Activated CD4-positive, alpha-beta memory T cell treated with anti-CD3 and anti-CD28 coated beads for 36 hours (primary cell): ENCODE data around the gene AOC3. TPM values are rescaled to one million over a fixed set of nuclear protein-coding genes. Genes with fewer than 3 reads are reported as not detected.
"Not testable (repeated sequence)": the region's sequence is repeated elsewhere in the genome, so short reads cannot be mapped to it uniquely, and the experiment has no call there.

Source experiments
- CTCF ChIA-PET: fragments of 350-600 bp; sonication (Branson Sonifier 250); formaldehyde crosslinking; loops from one replicate; lab custom pipeline; 2021; ENCODE audit warnings: antibody characterized with exemption, inconsistent platforms; lab: Charles Lee
- POLR2A ChIA-PET: fragments of 350-600 bp; sonication (Branson Sonifier 250); formaldehyde crosslinking; loops from one replicate; lab custom pipeline; 2021; ENCODE audit warnings: antibody characterized with exemption; lab: Charles Lee
- DNase-seq: peaks from one replicate; pipeline ENCODE4 v3.0.0-alpha.2; 2020
- H3K27ac Mint-ChIP-seq: one replicate; pipeline ENCODE4 v1.8.0; 2021; ENCODE audit warnings: mixed read lengths
- H3K27me3 Mint-ChIP-seq: one replicate; pipeline ENCODE4 v1.8.0; 2021; ENCODE audit warnings: mixed read lengths
- H3K36me3 Mint-ChIP-seq: one replicate; pipeline ENCODE4 v1.8.0; 2021; ENCODE audit warnings: mixed read lengths
- H3K4me1 Mint-ChIP-seq: one replicate; pipeline ENCODE4 v1.8.0; 2021; ENCODE audit warnings: low read depth, mixed read lengths
- H3K4me3 Mint-ChIP-seq: one replicate; pipeline ENCODE4 v1.8.0; 2021; ENCODE audit warnings: mild to moderate bottlenecking, mixed read lengths
- H3K9me3 Mint-ChIP-seq: one replicate; pipeline ENCODE4 v1.8.0; 2021; ENCODE audit warnings: mixed read lengths
- intact Hi-C: fragments of 100-400 bp; cut with micrococcal nuclease; formaldehyde crosslinking; loops from one replicate; pipeline ENCODE4 v1.15.1; 2023
- total RNA-seq, 2 experiments: library from RNA; stranded (reverse); gene quantifications; one replicate each; pipeline ENCODE4 v1.2.3, GENCODE V29; 2021

Gene AOC3
- total RNA-seq, 2 experiments from 2014 or later, result 1.6 to 2.0 TPM

GRCh38 chr17:42872251-42872965 lies 21.4 kb downstream of the AOC3 start:
- H3K27me3 Mint-ChIP-seq, result peaks cover 5% of the 10 kb centered on the region
- DNase-seq, result no peak
- H3K4me1 Mint-ChIP-seq, result no peaks in the 10 kb centered on the region
- peaks cover 2% of the 10 kb centered on the region for H3K9me3 Mint-ChIP-seq
- POLR2A ChIA-PET, result no interaction called here
- H3K4me3 Mint-ChIP-seq, result no peak overlapping the region
- no peak overlapping the region for H3K27ac Mint-ChIP-seq
- CTCF ChIA-PET, result no interaction called here
- intact Hi-C loops, result no loop called here
- H3K36me3 Mint-ChIP-seq, result no peaks in the 10 kb centered on the region

- no peak overlapping the region for H3K4me3 Mint-ChIP-seq
- H3K9me3 Mint-ChIP-seq, result peaks cover 2% of the 10 kb centered on the region
- ChIA-PET CTCF (no interaction called here), POLR2A (no interaction called here)
- no peaks in the 10 kb centered on the region for H3K4me1 Mint-ChIP-seq
- no peak overlapping the region for H3K27ac Mint-ChIP-seq
- peaks cover 5% of the 10 kb centered on the region for H3K27me3 Mint-ChIP-seq
- intact Hi-C loops, result no loop called here
- no peak for DNase-seq
- no peaks in the 10 kb centered on the region for H3K36me3 Mint-ChIP-seq
These were observed 22.3 kb downstream of the AOC3 start for GRCh38 chr17:42873315-42873714.

GRCh38 chr17:42873932-42874695 lies 23.1 kb downstream of the AOC3 start:
- not testable (repeated sequence) for H3K27ac Mint-ChIP-seq

GRCh38 chr17:42877037-42877436 lies 26.0 kb downstream of the AOC3 start:
- H3K9me3 Mint-ChIP-seq, result no peaks in the 10 kb centered on the region
- POLR2A ChIA-PET, result no interaction called here

More at GRCh38 chr17:42873932-42874695, 23.1 kb downstream of the AOC3 start:
- H3K4me3 Mint-ChIP-seq, H3K9me3 Mint-ChIP-seq, H3K27me3 Mint-ChIP-seq, POLR2A ChIA-PET, DNase-seq, H3K4me1 Mint-ChIP-seq, intact Hi-C loops, H3K36me3 Mint-ChIP-seq: not testable (repeated sequence)
- CTCF ChIA-PET, result interaction anchor here (1.0 kb wide), 1 partner anchor 50 kb away, joined by 3 read pairs; the partner anchor contains the start of gene BECN1

GRCh38 chr17:42878123-42878880 lies 27.3 kb downstream of the AOC3 start:
- CTCF ChIA-PET, result no interaction called here

More at GRCh38 chr17:42877037-42877436, 26.0 kb downstream of the AOC3 start:
- CTCF ChIA-PET, result no interaction called here
- H3K27ac Mint-ChIP-seq, result no peak overlapping the region
- DNase-seq, result no peak
- no peaks in the 10 kb centered on the region for H3K4me1 Mint-ChIP-seq
- H3K4me3 Mint-ChIP-seq, result no peak overlapping the region
- no peaks in the 10 kb centered on the region for H3K36me3 Mint-ChIP-seq
- H3K27me3 Mint-ChIP-seq, result peaks cover 8% of the 10 kb centered on the region
- intact Hi-C loops, result no loop called here

GRCh38 chr17:42878924-42879595 lies 28.1 kb downstream of the AOC3 start:
- H3K4me3 Mint-ChIP-seq, result no peak overlapping the region
- H3K9me3 Mint-ChIP-seq, result no peaks in the 10 kb centered on the region
- no peak for DNase-seq
- no peaks in the 10 kb centered on the region for H3K4me1 Mint-ChIP-seq
- intact Hi-C loops, result no loop called here
- no peak overlapping the region for H3K27ac Mint-ChIP-seq
- H3K27me3 Mint-ChIP-seq, result peaks cover 7% of the 10 kb centered on the region
- no peaks in the 10 kb centered on the region for H3K36me3 Mint-ChIP-seq
- POLR2A ChIA-PET, result no interaction called here
- CTCF ChIA-PET, result no interaction called here

More at GRCh38 chr17:42878123-42878880, 27.3 kb downstream of the AOC3 start:
- Mint-ChIP-seq H3K27ac (no peak overlapping the region), H3K36me3 (no peaks in the 10 kb centered on the region), H3K4me3 (no peak overlapping the region), H3K27me3 (peaks cover 7% of the 10 kb centered on the region), H3K9me3 (no peaks in the 10 kb centered on the region), H3K4me1 (no peaks in the 10 kb centered on the region)
- DNase-seq, result no peak
- intact Hi-C loops, result no loop called here
- POLR2A ChIA-PET, result no interaction called here

GRCh38 chr17:42879596-42879985 lies 28.6 kb downstream of the AOC3 start:
- no peak for DNase-seq
- H3K27me3 Mint-ChIP-seq, result peaks cover 7% of the 10 kb centered on the region
- H3K36me3 Mint-ChIP-seq, result no peaks in the 10 kb centered on the region
- no peaks in the 10 kb centered on the region for H3K9me3 Mint-ChIP-seq
- H3K4me1 Mint-ChIP-seq, result no peaks in the 10 kb centered on the region
- ChIA-PET CTCF (no interaction called here), POLR2A (no interaction called here)
- H3K27ac Mint-ChIP-seq, result no peak overlapping the region
- no peak overlapping the region for H3K4me3 Mint-ChIP-seq
- intact Hi-C loops, result no loop called here

GRCh38 chr17:42880776-42881310 lies 29.8 kb downstream of the AOC3 start:
- Mint-ChIP-seq H3K4me1 (no peaks in the 10 kb centered on the region), H3K27ac (no peak overlapping the region), H3K4me3 (no peak overlapping the region), H3K9me3 (no peaks in the 10 kb centered on the region), H3K36me3 (no peaks in the 10 kb centered on the region), H3K27me3 (peaks cover 7% of the 10 kb centered on the region)
- ChIA-PET POLR2A (no interaction called here), CTCF (no interaction called here)
- no peak for DNase-seq
- intact Hi-C loops, result no loop called here

- intact Hi-C loops, result not testable (repeated sequence)
These were observed 30.7 kb downstream of the AOC3 start for GRCh38 chr17:42881706-42882105.

GRCh38 chr17:42882166-42882565 lies 31.2 kb downstream of the AOC3 start:
- ChIA-PET CTCF (interaction anchor here (1.2 kb wide), 1 partner anchor 44 kb away, joined by 3 read pairs; no protein-coding TSS in a partner anchor), POLR2A (no interaction called here)
- Mint-ChIP-seq H3K27me3 (peaks cover 6% of the 10 kb centered on the region), H3K9me3 (no peaks in the 10 kb centered on the region), H3K27ac (no peak overlapping the region), H3K4me1 (no peaks in the 10 kb centered on the region), H3K4me3 (no peak overlapping the region), H3K36me3 (no peaks in the 10 kb centered on the region)
- DNase-seq, result no peak
- intact Hi-C loops, result no loop called here

More at GRCh38 chr17:42881706-42882105, 30.7 kb downstream of the AOC3 start:
- H3K27ac Mint-ChIP-seq, H3K4me3 Mint-ChIP-seq, POLR2A ChIA-PET, DNase-seq, H3K4me1 Mint-ChIP-seq, H3K36me3 Mint-ChIP-seq, H3K9me3 Mint-ChIP-seq, CTCF ChIA-PET, H3K27me3 Mint-ChIP-seq: not testable (repeated sequence)

GRCh38 chr17:42883802-42884558 lies 33.0 kb downstream of the AOC3 start:
- no peak for DNase-seq
- ChIA-PET CTCF (interaction anchor here (0.7 kb wide), 2 partner anchors 261 to 336 kb away, joined by 3 to 5 read pairs; no protein-coding TSS in a partner anchor), POLR2A (no interaction called here)
- Mint-ChIP-seq H3K4me1 (no peaks in the 10 kb centered on the region), H3K27ac (no peak overlapping the region), H3K36me3 (no peaks in the 10 kb centered on the region), H3K4me3 (no peak overlapping the region), H3K9me3 (no peaks in the 10 kb centered on the region), H3K27me3 (peaks cover 3% of the 10 kb centered on the region)
- intact Hi-C loops, result no loop called here
